ENCODE results near the gene PTPRN2.

DNA sequence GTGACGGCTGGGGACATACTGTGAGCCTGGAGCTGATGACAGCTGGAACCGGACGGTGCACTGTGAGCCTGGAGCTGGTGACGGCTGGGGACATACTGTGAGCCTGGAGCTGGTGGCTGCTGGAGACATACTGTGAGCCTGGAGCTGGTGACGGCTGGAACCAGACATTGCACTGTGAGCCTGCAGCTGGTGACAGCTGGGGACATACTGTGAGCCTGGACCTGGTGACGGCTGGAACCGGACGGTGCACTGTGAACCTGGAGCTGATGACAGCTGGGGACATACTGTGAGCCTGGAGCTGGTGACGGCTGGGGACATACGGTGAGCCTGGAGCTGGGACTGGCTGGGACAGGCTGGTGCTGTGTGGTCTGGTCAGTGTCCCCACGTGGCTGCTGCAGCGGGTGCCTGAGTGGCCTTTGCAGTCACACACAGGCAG, 47.9 kb downstream of the PTPRN2 start:
- TF ChIP-seq, protein P1, sequence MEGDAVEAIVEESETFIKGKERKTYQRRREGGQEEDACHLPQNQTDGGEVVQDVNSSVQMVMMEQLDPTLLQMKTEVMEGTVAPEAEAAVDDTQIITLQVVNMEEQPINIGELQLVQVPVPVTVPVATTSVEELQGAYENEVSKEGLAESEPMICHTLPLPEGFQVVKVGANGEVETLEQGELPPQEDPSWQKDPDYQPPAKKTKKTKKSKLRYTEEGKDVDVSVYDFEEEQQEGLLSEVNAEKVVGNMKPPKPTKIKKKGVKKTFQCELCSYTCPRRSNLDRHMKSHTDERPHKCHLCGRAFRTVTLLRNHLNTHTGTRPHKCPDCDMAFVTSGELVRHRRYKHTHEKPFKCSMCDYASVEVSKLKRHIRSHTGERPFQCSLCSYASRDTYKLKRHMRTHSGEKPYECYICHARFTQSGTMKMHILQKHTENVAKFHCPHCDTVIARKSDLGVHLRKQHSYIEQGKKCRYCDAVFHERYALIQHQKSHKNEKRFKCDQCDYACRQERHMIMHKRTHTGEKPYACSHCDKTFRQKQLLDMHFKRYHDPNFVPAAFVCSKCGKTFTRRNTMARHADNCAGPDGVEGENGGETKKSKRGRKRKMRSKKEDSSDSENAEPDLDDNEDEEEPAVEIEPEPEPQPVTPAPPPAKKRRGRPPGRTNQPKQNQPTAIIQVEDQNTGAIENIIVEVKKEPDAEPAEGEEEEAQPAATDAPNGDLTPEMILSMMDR (conservative IDR thresholded peaks at IDR 0.05) = no peak
- TF ChIP-seq EZH2 (IDR thresholded peaks at IDR 0.05; ENCODE audit: low read depth) = no peak

Data from PC-9 (cell line).